Pancreas (tissue), 10 donors: ENCODE measurements around the gene TTL. TPM values are rescaled to one million over a fixed set of nuclear protein-coding genes. Genes with fewer than 3 reads are reported as not detected.
"Not testable (repeated sequence)": the region's sequence is repeated elsewhere in the genome, so short reads cannot be mapped to it uniquely, and the experiment has no call there.

Source experiments
- ATAC-seq, 4 donors: fragments of 200-7000 bp; cut with Tn5 transposase; one replicate each; pipeline versions ENCODE4 v1.8.0 to v1.9.1; 2020; ENCODE audit warnings: mild to moderate bottlenecking in 4 of 4, moderate library complexity in 4 of 4
- DNase-seq, 6 donors: peaks; one replicate each; pipeline ENCODE4 v3.0.0-alpha.2; 2020
- FAIRE-seq: peaks from 2 replicates; lab custom pipeline; 2012; peaks lifted over from hg19 to GRCh38; lab: Jason Lieb, UNC
- H3K27ac ChIP-seq, 4 donors: fragments of 200-600 bp; sonication (generic); 1 replicate in 3 of 4; 2 replicates in 1 of 4; pipeline versions ENCODE4 v1.5.0 to v1.8.0; 2020
- H3K27me3 ChIP-seq, 4 donors: fragments of 200-600 bp; one replicate each; pipeline ENCODE4 v1.8.0; 2021
- H3K36me3 ChIP-seq, 3 donors: fragments of 200-600 bp; sonication (generic) in 1 of 3; one replicate each; pipeline versions ENCODE4 v1.5.0 to v1.8.0; 2020 to 2021
- H3K4me1 ChIP-seq, 3 donors: fragments of 200-600 bp; one replicate each; pipeline ENCODE4 v1.8.0; 2021
- H3K4me3 ChIP-seq, 4 donors: fragments of 200-600 bp; sonication (generic) in 2 of 4; one replicate each; pipeline versions ENCODE4 v1.5.0 to v1.8.0; 2020 to 2021
- H3K9me3 ChIP-seq, 4 donors: fragments of 200-600 bp; one replicate each; pipeline ENCODE4 v1.8.0; 2021
- CTCF ChIP-seq, 4 donors: fragments of 200-600 bp; sonication (generic) in 3 of 4; IDR thresholded peaks; one replicate each; pipeline versions ENCODE4 v1.5.0 to v1.8.0; 2021; ENCODE audit warnings: antibody characterized with exemption in 4 of 4
- WGBS, 2 donors: extraction: QIAGEN DNeasy Blood & Tissue Kit; methylation state at CpG; one replicate each; pipeline ENCODE4 v1.1.7; 2013; 5-methylcytosine and 5-hydroxymethylcytosine counted together
- intact Hi-C, 3 donors: fragments of 100-400 bp; cut with DNase I; formaldehyde crosslinking; loops; one replicate each; pipeline versions ENCODE4 v1.11.1 to v1.14.2; 2022
- polyA plus RNA-seq, 2 donors: library from polyadenylated mRNA; stranded (reverse); fragments of 200-250 nt; gene quantifications; one replicate each; pipeline ENCODE4 v1.2.3, GENCODE V29; 2013
- total RNA-seq, 6 donors: library from RNA; stranded (reverse); fragmentation: NEBNext Ultra II Directional in 4 of 6; extraction: Animal tissue kit (Norgen Biotek cat#: 25700) in 4 of 6; gene quantifications; one replicate each; pipeline versions ENCODE4 v1.2.1 to v1.2.4, GENCODE V29; 2021 to 2023
- donor health status: healthy with polysubstance abuse.
- donor health status: DM: no; HTN: no; CAD: no; lungs with moderate emphysema.
- donor health status: DM: no; HTN: no; CAD: no.
- donor health status: control.
- donor health status: control.
- donor health status: Bipolar disorder and iron deficiency.
- donor health status: DM: yes; HTN: yes; CAD: no.
- donor health status: DM: no; HTN: no; CAD: no.
- donor health status: DM: no; HTN: no; CAD: no.
- donor health status: DM: yes; HTN: yes; CAD: no.

Gene TTL
- total and polyA plus RNA-seq, 8 donors, result 6.6 to 16.8 (median 7.8) TPM

- no peak overlapping the region for H3K4me3 ChIP-seq
- H3K9me3 ChIP-seq, result no peaks in the 10 kb centered on the region
- WGBS, 2 donors, result 88 to 94% methylated on average over 5 of the region's 5 CpGs
- ATAC-seq (no peak), DNase-seq (no peak), FAIRE-seq (no peak)
- H3K36me3 ChIP-seq, result peaks cover 0 to 7% (median 0%) of the 10 kb centered on the region in 3 donors
- no peaks in the 10 kb centered on the region for H3K27me3 ChIP-seq
- no peaks in the 10 kb centered on the region for H3K4me1 ChIP-seq
- intact Hi-C loops, result no loop called here
- H3K27ac ChIP-seq, result no peak overlapping the region
- no peak for TF ChIP-seq CTCF (IDR thresholded peaks at IDR 0.05)
Measured at GRCh38 chr2:112528541-112528940, 46.6 kb downstream of the TTL start.

- ATAC-seq (no peak), FAIRE-seq (no peak), DNase-seq (no peak)
- no peaks in the 10 kb centered on the region for H3K9me3 ChIP-seq
- no peak for TF ChIP-seq CTCF (IDR thresholded peaks at IDR 0.05)
- intact Hi-C loops, result no loop called here
- no peak overlapping the region for H3K4me3 ChIP-seq
- 72% methylated on average over 4 of the region's 4 CpGs for WGBS, 2 donors
- H3K27ac ChIP-seq, result no peak overlapping the region
- H3K4me1 ChIP-seq, result no peaks in the 10 kb centered on the region
- no peaks in the 10 kb centered on the region for H3K27me3 ChIP-seq
- peaks cover 0 to 7% (median 0%) of the 10 kb centered on the region in 3 donors for H3K36me3 ChIP-seq
Measured at GRCh38 chr2:112529757-112530156, 47.8 kb downstream of the TTL start.

- FAIRE-seq (no peak), ATAC-seq (no peak), DNase-seq (no peak)
- no peak overlapping the region for H3K4me3 ChIP-seq
- intact Hi-C loops, result no loop called here
- H3K27me3 ChIP-seq, result no peaks in the 10 kb centered on the region
- 93 to 96% methylated on average over 4 of the region's 4 CpGs for WGBS, 2 donors
- H3K4me1 ChIP-seq, result no peaks in the 10 kb centered on the region
- H3K9me3 ChIP-seq, result no peaks in the 10 kb centered on the region
- H3K36me3 ChIP-seq, result peaks cover 0 to 7% (median 0%) of the 10 kb centered on the region in 3 donors
- H3K27ac ChIP-seq, result no peak overlapping the region
- no peak for TF ChIP-seq CTCF (IDR thresholded peaks at IDR 0.05)
Measured at GRCh38 chr2:112530728-112531127, 48.8 kb downstream of the TTL start.

- TF ChIP-seq CTCF (IDR thresholded peaks at IDR 0.05), result no peak
- no peak overlapping the region for H3K27ac ChIP-seq
- WGBS, 2 donors, result 75 to 88% methylated on average over 1 of the region's 1 CpG
- intact Hi-C loops, result no loop called here
- H3K4me3 ChIP-seq, result no peak overlapping the region
- H3K9me3 ChIP-seq, result no peaks in the 10 kb centered on the region
- no peak for DNase-seq
- no peak for FAIRE-seq
- ATAC-seq, result no peak
- H3K4me1 ChIP-seq, result no peaks in the 10 kb centered on the region
- no peaks in the 10 kb centered on the region for H3K36me3 ChIP-seq
- no peaks in the 10 kb centered on the region for H3K27me3 ChIP-seq
Measured at GRCh38 chr2:112534826-112535225, 52.9 kb downstream of the TTL start.

- H3K27me3 ChIP-seq, H3K4me3 ChIP-seq, H3K27ac ChIP-seq, H3K4me1 ChIP-seq, ATAC-seq, H3K9me3 ChIP-seq, FAIRE-seq, DNase-seq, intact Hi-C loops, H3K36me3 ChIP-seq: not testable (repeated sequence)
Measured at GRCh38 chr2:112536665-112537064, 54.7 kb downstream of the TTL start.
